Stromal cell of bone marrow (primary cell): ENCODE measurements around the gene TBC1D5.
A peak's percentile ranks its signal among the peaks of the same experiment; 100 is the strongest.
"Not testable (repeated sequence)": the region's sequence is repeated elsewhere in the genome, so short reads cannot be mapped to it uniquely, and the experiment has no call there.

Experiments
- DNase-seq: peaks from one replicate; pipeline ENCODE4 v3.0.0-alpha.2; 2012; ENCODE audit warnings: low read depth

TBC1D5 gene

GRCh38 chr3:17356585-17356984 lies 385.8 kb downstream of the TBC1D5 start:
- no peak for DNase-seq

DNA sequence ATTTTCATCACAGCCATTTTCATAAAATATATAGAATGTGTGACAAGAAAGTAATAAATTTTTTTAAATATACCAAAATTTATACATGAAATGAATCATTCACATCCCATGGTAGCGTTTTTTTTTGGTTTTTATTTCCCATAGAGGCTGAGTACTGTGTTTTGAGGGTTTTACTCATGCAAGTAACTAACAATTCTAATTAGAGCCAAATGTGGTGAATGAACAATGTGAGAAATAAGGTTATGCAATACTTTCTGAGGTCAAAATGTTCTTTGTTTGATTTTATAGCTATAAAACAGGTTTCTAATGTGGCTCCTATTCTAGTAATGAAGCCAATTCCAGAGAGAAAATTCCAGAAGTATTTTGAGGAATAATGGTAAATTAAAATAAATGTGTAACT lies 386.8 kb downstream of the TBC1D5 start:
- DNase-seq = peak; percentile 31

GRCh38 chr3:17354341-17354740 lies 388.1 kb downstream of the TBC1D5 start:
- DNase-seq = no peak

- DNase-seq = no peak
Observed at GRCh38 chr3:17352620-17353019, 389.8 kb downstream of the TBC1D5 start.

GRCh38 chr3:17351193-17351592 lies 391.2 kb downstream of the TBC1D5 start:
- not testable (repeated sequence) for DNase-seq

DNA sequence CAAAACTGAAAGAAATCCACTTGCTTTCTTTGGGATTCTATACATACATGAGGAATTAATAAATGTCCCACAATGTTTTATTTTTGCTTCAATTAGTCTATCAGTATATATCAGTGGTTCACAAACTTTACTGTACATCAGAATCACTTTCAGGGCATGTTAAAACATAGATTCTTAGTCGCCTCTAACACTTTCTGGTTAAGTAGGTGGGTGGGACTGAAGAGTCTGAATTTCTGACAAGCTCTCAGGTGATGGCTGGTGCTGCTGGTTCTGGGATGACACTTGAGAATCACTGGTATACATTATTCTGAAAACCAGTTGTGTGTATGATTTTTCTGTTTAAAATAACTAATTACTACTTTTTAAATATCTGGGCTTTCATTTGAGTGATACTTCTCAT lies 393.3 kb downstream of the TBC1D5 start:
- DNase-seq = no peak

DNA sequence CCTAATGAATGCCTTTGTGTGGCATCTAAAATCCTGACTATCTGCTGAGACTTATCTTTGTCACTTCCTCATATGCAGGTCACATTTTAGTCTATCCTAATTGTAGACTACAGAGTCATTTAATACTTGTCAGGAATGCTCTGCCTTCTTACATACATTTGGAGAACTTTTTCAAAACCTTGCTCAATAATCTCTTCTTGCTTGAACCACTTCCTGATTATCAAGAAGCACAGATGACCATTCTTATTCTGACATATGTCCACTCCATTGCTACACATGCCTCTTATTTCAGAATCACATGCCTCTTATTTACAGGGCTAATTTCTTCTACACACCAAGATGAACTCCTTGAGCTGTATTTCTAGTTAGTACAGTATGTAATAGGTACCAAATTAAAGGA lies 400.3 kb downstream of the TBC1D5 start:
- no peak for DNase-seq

GRCh38 chr3:17340693-17341092 lies 401.7 kb downstream of the TBC1D5 start:
- no peak for DNase-seq

DNA sequence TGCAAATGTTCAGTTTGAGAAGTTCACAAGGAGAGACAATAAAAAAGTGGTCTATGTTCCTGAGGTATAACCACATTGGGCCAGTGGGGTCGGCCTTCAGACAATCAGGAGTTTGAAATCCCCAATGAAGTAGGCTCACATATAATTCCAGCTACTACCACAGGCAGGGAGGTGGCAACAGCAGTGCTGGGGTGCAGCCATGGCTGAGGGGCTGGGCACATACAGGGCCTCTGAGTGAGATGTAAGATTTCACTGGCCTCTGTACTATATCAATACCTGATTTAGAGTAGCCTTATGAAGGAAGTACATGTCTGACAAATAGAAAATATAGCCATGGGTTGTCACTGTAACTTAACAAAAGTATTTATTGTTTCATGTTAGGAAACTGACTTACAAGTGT lies 402.2 kb downstream of the TBC1D5 start:
- DNase-seq = no peak

DNA sequence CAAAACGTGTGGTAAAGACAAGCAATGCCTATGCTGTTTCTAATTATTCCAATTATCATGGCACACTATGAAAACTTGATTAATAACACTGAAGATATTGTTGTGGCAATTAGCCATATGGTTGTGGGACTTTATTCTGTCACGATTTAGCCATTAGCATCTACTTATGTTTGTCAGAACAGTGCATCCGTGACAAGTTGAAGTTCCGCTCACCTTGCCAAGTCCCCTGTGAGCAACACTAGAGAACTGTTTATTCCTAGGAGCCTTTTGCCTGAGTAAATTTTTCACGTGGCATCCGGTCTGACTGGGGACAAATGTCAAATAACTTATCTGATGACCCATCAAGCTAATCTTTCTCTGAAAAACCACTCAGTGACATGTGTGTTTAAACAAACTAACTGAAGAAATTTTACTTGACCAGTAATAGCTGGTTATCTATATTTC lies 403.3 kb downstream of the TBC1D5 start:
- DNase-seq = no peak

DNA sequence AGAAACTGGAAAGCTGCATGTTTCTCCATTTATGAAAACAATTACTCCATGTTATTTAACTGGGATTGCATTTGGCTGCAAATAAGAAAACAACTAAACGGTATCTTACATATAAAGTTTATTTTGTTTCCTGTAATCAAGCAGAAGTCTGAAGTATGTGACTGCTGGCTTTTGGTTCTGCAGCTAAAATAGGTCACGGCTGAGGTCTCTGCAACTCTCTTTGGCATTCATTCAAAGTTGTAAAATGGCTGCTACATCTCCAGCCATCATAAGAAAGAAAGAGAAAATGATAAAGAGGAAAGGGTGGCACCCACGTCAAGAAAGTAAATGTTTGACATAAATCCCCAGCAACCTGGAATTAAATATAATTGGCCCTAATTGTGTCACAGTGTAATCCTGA lies 406.1 kb downstream of the TBC1D5 start:
- DNase-seq = peak; percentile 12

DNA sequence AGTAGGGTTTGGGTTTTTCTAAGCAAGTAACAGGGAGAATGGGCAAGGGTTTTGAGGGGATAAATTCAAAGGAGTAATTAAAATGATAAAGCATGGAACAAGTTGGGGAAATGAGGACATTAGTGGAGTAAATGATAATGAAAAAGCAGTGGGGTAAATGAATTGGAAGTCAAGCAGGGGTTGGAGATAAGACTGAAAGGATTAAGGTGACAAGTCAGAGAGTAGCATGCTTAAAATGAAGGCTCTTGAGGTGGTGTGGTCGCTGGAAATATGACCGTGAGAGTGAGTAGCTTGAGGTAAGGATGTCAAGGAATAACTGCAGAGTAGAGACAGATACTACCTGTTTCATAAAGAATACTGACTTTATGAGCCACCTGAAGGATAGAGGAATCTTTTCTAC lies 408.5 kb downstream of the TBC1D5 start:
- no peak for DNase-seq

DNA sequence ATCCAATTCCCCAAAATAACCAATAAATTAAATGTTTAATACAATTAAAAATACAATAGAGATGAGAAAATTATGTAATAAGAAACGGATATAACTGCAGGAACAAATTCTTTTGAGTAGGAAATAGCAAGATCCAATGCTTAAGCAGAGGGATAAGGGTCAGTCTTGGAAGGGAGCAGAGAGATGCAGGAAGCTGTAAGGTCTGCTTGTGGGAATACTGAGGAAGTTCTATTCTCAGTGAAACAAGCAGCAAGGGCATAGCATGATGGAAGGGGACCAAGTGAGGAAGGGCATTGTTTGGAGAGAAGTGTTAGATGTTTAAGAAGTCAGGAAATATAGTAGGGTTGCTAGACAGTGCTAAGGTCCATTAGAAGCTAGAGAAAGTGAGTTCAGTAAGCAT lies 409.0 kb downstream of the TBC1D5 start:
- DNase-seq = no peak

DNA sequence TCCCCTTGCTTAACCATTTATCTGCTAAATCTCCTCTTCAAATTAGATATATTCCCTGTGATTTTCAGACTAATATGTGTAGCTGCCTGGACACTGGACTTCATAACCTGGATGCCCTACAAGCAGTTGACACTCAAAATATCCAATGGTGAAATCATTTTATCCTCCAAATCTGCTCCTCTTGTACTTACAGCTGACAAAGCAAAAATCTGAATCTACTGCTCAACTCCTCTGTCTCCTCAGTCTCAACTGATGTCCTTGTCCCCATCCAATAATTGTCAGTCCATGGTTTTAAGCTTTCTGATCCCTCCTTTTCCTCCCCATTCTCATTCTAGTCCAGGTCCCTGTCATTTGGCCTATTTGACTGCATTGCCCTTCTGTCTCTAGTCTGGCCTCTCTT lies 411.8 kb downstream of the TBC1D5 start:
- no peak for DNase-seq

DNA sequence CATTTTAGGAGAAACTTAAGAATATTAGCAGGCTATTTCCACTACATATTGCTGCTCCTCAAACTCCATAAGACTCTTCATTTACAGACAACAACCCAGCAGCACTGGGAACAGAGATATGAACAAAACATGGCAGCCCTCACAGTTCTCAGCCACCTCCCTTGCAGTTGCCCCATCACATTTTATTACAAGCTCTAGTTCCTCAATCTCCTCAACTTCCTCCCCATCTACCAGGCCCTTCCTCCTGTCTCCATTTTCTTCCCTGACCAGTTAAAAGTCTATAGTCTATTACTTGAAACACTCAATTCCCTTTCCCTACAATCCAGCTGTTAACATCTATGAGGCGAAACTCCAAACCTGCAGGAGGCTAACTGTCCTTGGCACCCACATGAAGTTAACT lies 412.5 kb downstream of the TBC1D5 start:
- DNase-seq = no peak

- no peak for DNase-seq
Observed at GRCh38 chr3:17322106-17322793, 420.2 kb downstream of the TBC1D5 start.

DNA sequence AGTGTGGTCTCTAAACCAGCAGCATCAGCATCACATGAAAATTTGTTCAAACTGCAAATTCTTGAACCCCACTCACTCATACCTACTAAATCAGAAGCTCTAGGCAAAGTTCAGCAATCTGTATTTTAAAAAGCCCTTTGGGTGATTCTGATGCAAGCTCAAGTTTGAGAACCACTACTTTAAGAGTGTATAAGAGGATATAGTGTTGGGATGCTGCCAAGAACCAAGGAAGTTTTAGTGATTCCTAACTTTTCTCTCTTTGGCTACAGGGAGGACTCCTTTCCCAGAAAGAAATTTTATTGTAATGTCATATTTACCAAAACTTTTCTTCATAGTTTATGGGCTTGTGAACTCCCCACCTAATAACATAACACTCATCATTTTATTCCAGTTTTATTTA lies 422.2 kb downstream of the TBC1D5 start:
- DNase-seq = no peak

- DNase-seq = no peak
Observed at GRCh38 chr3:17315897-17316296, 426.5 kb downstream of the TBC1D5 start.

DNA sequence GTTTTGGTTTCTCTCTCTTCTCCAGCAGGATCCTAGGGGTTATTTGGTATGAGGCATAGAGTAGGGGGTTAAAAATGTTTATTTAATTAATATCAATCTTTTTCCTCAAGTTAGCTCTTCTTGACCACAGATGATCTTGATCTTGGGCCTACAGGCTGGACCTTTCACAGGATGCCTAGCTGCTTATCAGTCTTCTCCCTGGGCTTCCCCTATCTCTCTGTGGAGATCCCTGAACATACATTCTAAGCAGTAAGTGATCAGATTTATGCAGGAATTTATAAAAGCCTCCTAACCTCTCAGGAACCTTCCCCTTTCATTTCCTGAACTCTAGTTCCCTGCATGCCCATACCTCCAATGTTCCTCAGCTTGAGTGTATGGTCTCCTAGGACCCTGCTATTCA lies 428.3 kb downstream of the TBC1D5 start:
- DNase-seq = no peak

GRCh38 chr3:17313746-17314145 lies 428.7 kb downstream of the TBC1D5 start:
- no peak for DNase-seq

GRCh38 chr3:17310983-17311382 lies 431.4 kb downstream of the TBC1D5 start:
- DNase-seq = no peak

- no peak for DNase-seq
Observed at GRCh38 chr3:17307887-17308286, 434.5 kb downstream of the TBC1D5 start.

GRCh38 chr3:17307482-17307881 lies 434.9 kb downstream of the TBC1D5 start:
- DNase-seq = no peak

- DNase-seq = no peak
Observed at GRCh38 chr3:17304969-17305368, 437.5 kb downstream of the TBC1D5 start.

- peak; percentile 13 for DNase-seq
Observed at GRCh38 chr3:17302774-17303173, 439.7 kb downstream of the TBC1D5 start.
